K562 (cell line): Measurements from ENCODE around the gene MRPL48. TPM values are rescaled to one million over a fixed set of nuclear protein-coding genes. Genes with fewer than 3 reads are reported as not detected.

Experiments
- ATF1 ChIP-seq, 2 experiments: fragments of 450-650 bp in 1 of 2; IDR thresholded peaks; 2 replicates each; pipeline ENCODE4 v1.6.1; 2016; ENCODE audit warnings: missing compliant biosample characterization in 1 of 2, missing genetic modification characterization in 1 of 2
- CEBPG ChIP-seq, 3 experiments: fragments of 200-800 bp in 1 of 3; sonication (Bioruptor generic) in 1 of 3; sonication (generic) in 1 of 3; formaldehyde crosslinking in 1 of 3; IDR thresholded peaks in 2 of 3; conservative IDR thresholded peaks in 1 of 3; 2 replicates each; pipeline versions ENCODE4 v1.6.1 to v1.8.0; 2016 to 2022; ENCODE audit warnings: missing compliant biosample characterization in 2 of 3, missing genetic modification characterization in 2 of 3, mild to moderate bottlenecking in 1 of 3, missing genetic modification reagents in 1 of 3
- CHD4 ChIP-seq: fragments of 200-600 bp; sonication (generic); IDR thresholded peaks from 3 replicates; pipeline ENCODE4 v1.6.1; 2012; ENCODE audit warnings: low read depth, mild to moderate bottlenecking, mixed read lengths, low read length, inconsistent platforms; ENCODE audit not compliant: insufficient read depth, insufficient replicate concordance, poor library complexity, severe bottlenecking
- EGR1 ChIP-seq: fragments of 450-650 bp; conservative IDR thresholded peaks from 2 replicates; pipeline ENCODE4 v1.6.1; 2017; ENCODE audit warnings: mild to moderate bottlenecking
- ERF ChIP-seq: fragments of 450-650 bp; formaldehyde crosslinking; IDR thresholded peaks from 2 replicates; pipeline ENCODE4 v1.4.0; 2020; ENCODE audit warnings: mild to moderate bottlenecking, mixed read lengths
- ESRRA ChIP-seq: fragments of 450-650 bp; IDR thresholded peaks from 2 replicates; pipeline ENCODE4 v1.6.1; 2014; ENCODE audit warnings: low read depth, mild to moderate bottlenecking, moderate library complexity, borderline replicate concordance
- FOS ChIP-seq: IDR thresholded peaks from 3 replicates; pipeline ENCODE4 v1.6.1; 2011; ENCODE audit not compliant: insufficient read length; ENCODE audit errors: extremely low read depth
- GABPA ChIP-seq: fragments of 200-800 bp; sonication (Bioruptor generic); conservative IDR thresholded peaks from 2 replicates; pipeline ENCODE4 v1.6.1; 2016; ENCODE audit warnings: low read depth, missing genetic modification characterization, missing compliant biosample characterization
- MCM5 ChIP-seq: fragments of 450-650 bp; IDR thresholded peaks from 2 replicates; pipeline ENCODE4 v1.6.1; 2016; ENCODE audit warnings: low read depth
- NFYB ChIP-seq: IDR thresholded peaks from 2 replicates; pipeline ENCODE4 v1.6.1; 2011; ENCODE audit warnings: mild to moderate bottlenecking, moderate library complexity; ENCODE audit not compliant: insufficient read length; ENCODE audit errors: extremely low read depth
- NONO ChIP-seq, 2 experiments: fragments of 200-400 bp in 1 of 2; fragments of 450-650 bp in 1 of 2; formaldehyde crosslinking in 1 of 2; IDR thresholded peaks; 2 replicates each; pipeline ENCODE4 v1.6.1; 2017; ENCODE audit warnings: low read depth in 2 of 2, mild to moderate bottlenecking in 2 of 2, moderate library complexity in 2 of 2, low read length in 1 of 2
- NR2C2 ChIP-seq, 2 experiments: fragments of 200-800 bp in 1 of 2; sonication (Bioruptor generic) in 1 of 2; sonication (generic) in 1 of 2; formaldehyde crosslinking in 1 of 2; IDR thresholded peaks; 2 replicates each; pipeline versions ENCODE4 v1.6.1 to v1.8.0; 2016 to 2022; ENCODE audit warnings: mild to moderate bottlenecking in 1 of 2, missing compliant biosample characterization in 1 of 2, missing genetic modification characterization in 1 of 2, missing genetic modification reagents in 1 of 2
- POLR2AphosphoS2 ChIP-seq: IDR thresholded peaks from 2 replicates; pipeline ENCODE4 v1.6.1; 2012; ENCODE audit warnings: low read length, improper control_type of control experiment
- PPARD ChIP-seq: fragments of 250-450 bp; sonication (Bioruptor Pico); IDR thresholded peaks from 2 replicates; pipeline ENCODE4 v1.8.0; 2022; ENCODE audit warnings: inconsistent platforms, mild to moderate bottlenecking, moderate library complexity
- SIN3B ChIP-seq: fragments of 450-650 bp; IDR thresholded peaks from 2 replicates; pipeline ENCODE4 v1.6.1; 2017; ENCODE audit warnings: low read depth, mild to moderate bottlenecking, moderate library complexity
- SMAD1 ChIP-seq: fragments of 150-350 bp; IDR thresholded peaks from 2 replicates; pipeline ENCODE4 v1.6.1; 2014; ENCODE audit warnings: low read length, low read depth; ENCODE audit not compliant: partially characterized antibody
- SP1 ChIP-seq: sonication (generic); formaldehyde crosslinking; IDR thresholded peaks from 2 replicates; pipeline ENCODE4 v1.8.1; 2022; ENCODE audit warnings: mild to moderate bottlenecking, missing genetic modification reagents
- SRSF7 ChIP-seq: fragments of 200-400 bp; formaldehyde crosslinking; optimal IDR thresholded peaks from 2 replicates; pipeline ENCODE3; 2017; ENCODE audit warnings: mild to moderate bottlenecking, low read depth, low read length
- USF1 ChIP-seq: sonication (generic); formaldehyde crosslinking; IDR thresholded peaks from 2 replicates; pipeline ENCODE4 v1.9.0; 2022; ENCODE audit warnings: mild to moderate bottlenecking, missing genetic modification reagents
- ZFP36 ChIP-seq: fragments of 150-350 bp; IDR thresholded peaks from 2 replicates; pipeline ENCODE4 v1.6.1; 2018; ENCODE audit warnings: low read length, low read depth; ENCODE audit not compliant: partially characterized antibody
- ZNF766 ChIP-seq: fragments of 200-800 bp; sonication (Bioruptor generic); conservative IDR thresholded peaks from 2 replicates; pipeline ENCODE4 v1.6.1; 2016; ENCODE audit warnings: missing genetic modification characterization, missing compliant biosample characterization
- polyA plus RNA-seq, 8 experiments: library from polyadenylated mRNA; depleted of rRNA in 4 of 8; stranded (reverse) in 5 of 8; unstranded in 3 of 8; fragments of >200 nt; fragmentation: Nextera tagmentation in 2 of 8; fragmentation: Illumina TruSeq in 1 of 8; extraction: Ambion mirVana in 2 of 8; extraction: Trizol in 1 of 8; gene quantifications; 2 replicates each; pipeline versions ENCODE4 v1.2.1 to v1.2.3, GENCODE V29; 2011 to 2014; ENCODE audit warnings: inconsistent platforms in 1 of 8, missing spikeins in 1 of 8
- total RNA-seq, 7 experiments: library from RNA; depleted of rRNA in 6 of 7; stranded (reverse); fragments of >200 nt in 6 of 7; fragmentation: Illumina TruSeq in 2 of 7; extraction: Trizol in 2 of 7; gene quantifications; 2 replicates each; pipeline versions ENCODE4 v1.2.1 to v1.2.3, GENCODE V29; 2011 to 2021; ENCODE audit warnings: low replicate concordance in 1 of 7
- TF ChIP-seq, protein P1 (sequence below): sonication (generic); formaldehyde crosslinking; IDR thresholded peaks from 2 replicates; pipeline ENCODE4 v1.8.0; 2023; ENCODE audit warnings: mild to moderate bottlenecking, missing genetic modification reagents

The MRPL48 gene
- total and polyA plus RNA-seq, 9 of the 15 experiments (the other 6 are each of a cell fraction or from before 2014, with no cell fraction given): 66.0 to 237 (median 104) TPM

- TF ChIP-seq ESRRA (peak; percentile 56; the same call in 1 of the 2 replicates), FOS (peak; percentile 69), CEBPG (CRISPR knock-in tag; IDR thresholded peaks at IDR 0.05) (no peak), CEBPG (tag; conservative IDR thresholded peaks at IDR 0.05 in 1 of 2, IDR thresholded peaks at IDR 0.05 in 1 of 2) (peak; percentile 19 to 78; a peak in 2 of 4 replicates), CHD4 (no peak), NONO (IDR thresholded peaks at IDR 0.05; ENCODE audit: low read depth in 2 of 2, low read length in 1 of 2) (peak in 1 of 2 experiments; percentile 93; a peak in 3 of 4 replicates), ZNF766 (peak; percentile 89), SP1 (CRISPR knock-in tag) (peak; percentile 85), NFYB (peak; percentile 65), ZFP36 (peak; percentile 26), ATF1 (CRISPR knock-in tag; IDR thresholded peaks at IDR 0.05) (0 out of 2 replicates have a peak, but pooled peaks have one; percentile 40), ATF1 (tag; IDR thresholded peaks at IDR 0.05) (peak; percentile 98), ERF (CRISPR knock-in tag) (0 out of 2 replicates have a peak, but pooled peaks have one; percentile 55), USF1 (CRISPR knock-in tag) (no peak; the same call in 1 of the 2 replicates), EGR1 (peak; percentile 81), PPARD (CRISPR knock-in tag) (no peak), SMAD1 (peak; percentile 80), SRSF7 (no peak), POLR2AphosphoS2 (no peak), MCM5 (no peak), NR2C2 (CRISPR knock-in tag; IDR thresholded peaks at IDR 0.05) (peak; percentile 40; the same call in 1 of the 2 replicates), NR2C2 (tag; IDR thresholded peaks at IDR 0.05) (peak; percentile 85; the same call in 1 of the 2 replicates), GABPA (tag) (peak; percentile 65; the same call in 1 of the 2 replicates), SIN3B (peak; percentile 39; the same call in 1 of the 2 replicates)
- TF ChIP-seq, protein P1, sequence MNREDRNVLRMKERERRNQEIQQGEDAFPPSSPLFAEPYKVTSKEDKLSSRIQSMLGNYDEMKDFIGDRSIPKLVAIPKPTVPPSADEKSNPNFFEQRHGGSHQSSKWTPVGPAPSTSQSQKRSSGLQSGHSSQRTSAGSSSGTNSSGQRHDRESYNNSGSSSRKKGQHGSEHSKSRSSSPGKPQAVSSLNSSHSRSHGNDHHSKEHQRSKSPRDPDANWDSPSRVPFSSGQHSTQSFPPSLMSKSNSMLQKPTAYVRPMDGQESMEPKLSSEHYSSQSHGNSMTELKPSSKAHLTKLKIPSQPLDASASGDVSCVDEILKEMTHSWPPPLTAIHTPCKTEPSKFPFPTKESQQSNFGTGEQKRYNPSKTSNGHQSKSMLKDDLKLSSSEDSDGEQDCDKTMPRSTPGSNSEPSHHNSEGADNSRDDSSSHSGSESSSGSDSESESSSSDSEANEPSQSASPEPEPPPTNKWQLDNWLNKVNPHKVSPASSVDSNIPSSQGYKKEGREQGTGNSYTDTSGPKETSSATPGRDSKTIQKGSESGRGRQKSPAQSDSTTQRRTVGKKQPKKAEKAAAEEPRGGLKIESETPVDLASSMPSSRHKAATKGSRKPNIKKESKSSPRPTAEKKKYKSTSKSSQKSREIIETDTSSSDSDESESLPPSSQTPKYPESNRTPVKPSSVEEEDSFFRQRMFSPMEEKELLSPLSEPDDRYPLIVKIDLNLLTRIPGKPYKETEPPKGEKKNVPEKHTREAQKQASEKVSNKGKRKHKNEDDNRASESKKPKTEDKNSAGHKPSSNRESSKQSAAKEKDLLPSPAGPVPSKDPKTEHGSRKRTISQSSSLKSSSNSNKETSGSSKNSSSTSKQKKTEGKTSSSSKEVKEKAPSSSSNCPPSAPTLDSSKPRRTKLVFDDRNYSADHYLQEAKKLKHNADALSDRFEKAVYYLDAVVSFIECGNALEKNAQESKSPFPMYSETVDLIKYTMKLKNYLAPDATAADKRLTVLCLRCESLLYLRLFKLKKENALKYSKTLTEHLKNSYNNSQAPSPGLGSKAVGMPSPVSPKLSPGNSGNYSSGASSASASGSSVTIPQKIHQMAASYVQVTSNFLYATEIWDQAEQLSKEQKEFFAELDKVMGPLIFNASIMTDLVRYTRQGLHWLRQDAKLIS (CRISPR knock-in tag): 0 out of 2 replicates have a peak, but pooled peaks have one; percentile 56
Measured at GRCh38 chr11:73760679-73761402, 26.8 kb upstream of the MRPL48 start, which contains the start of gene RAB6A (continued).
